K562 treated with DMSO at 1 percent for 24 hours (cell line): ENCODE results near the gene PRR20C. TPM values are rescaled to one million over a fixed set of nuclear protein-coding genes. Genes with fewer than 3 reads are reported as not detected.

Source experiments
- total RNA-seq: library from RNA; unstranded; fragments of 300-600 nt; gene quantifications from 2 replicates; pipeline ENCODE4 v1.2.3, GENCODE V29; 2022; ENCODE audit warnings: low read depth; ENCODE audit not compliant: insufficient read depth

PRR20C gene
- total RNA-seq, result not detected in 2 replicates

GRCh38 chr13:57153761-57154160, at the start of gene PRR20C:
PRR20C (plus strand) TSS chr13:57154061; CDS start chr13:57154448, 387 bp downstream.

GRCh38 chr13:57140235-57140968, 13.5 kb upstream of the PRR20C start, which contains the start of gene PRR20A:
PRR20A (plus strand) TSS chr13:57140918; CDS start chr13:57141305, 387 bp downstream.

DNA sequence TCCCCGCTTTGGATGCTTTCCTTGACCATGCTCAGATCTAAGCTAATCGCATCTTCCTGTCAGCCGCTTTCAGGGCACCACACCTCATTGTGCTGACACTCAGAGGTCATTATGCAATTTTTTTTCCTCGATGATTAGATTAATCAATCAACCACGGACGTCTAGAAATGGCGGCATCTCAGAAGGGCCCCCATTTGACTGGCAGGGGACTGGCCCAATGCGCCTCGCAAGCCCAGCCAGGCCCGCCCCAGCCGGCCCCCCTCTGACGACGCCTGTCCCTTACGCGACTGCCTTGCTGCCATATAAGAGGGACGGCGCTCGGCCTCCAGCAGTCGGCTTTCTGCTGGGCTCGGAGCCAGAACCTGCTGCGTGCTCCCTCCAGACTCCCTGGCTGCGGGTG, 6.7 kb upstream of the PRR20C start, which contains the start of gene PRR20B:
Gene PRR20B (plus strand): TSS at position 301 of the 400 bp plus-strand sequence. CDS start 387 bp downstream, outside the sequence.

DNA sequence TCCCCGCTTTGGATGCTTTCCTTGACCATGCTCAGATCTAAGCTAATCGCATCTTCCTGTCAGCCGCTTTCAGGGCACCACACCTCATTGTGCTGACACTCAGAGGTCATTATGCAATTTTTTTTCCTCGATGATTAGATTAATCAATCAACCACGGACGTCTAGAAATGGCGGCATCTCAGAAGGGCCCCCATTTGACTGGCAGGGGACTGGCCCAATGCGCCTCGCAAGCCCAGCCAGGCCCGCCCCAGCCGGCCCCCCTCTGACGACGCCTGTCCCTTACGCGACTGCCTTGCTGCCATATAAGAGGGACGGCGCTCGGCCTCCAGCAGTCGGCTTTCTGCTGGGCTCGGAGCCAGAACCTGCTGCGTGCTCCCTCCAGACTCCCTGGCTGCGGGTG, 6.5 kb downstream of the PRR20C start, which contains the start of gene PRR20D:
Gene PRR20D (plus strand): TSS at position 301 of the 400 bp plus-strand sequence. CDS start 387 bp downstream, outside the sequence.

DNA sequence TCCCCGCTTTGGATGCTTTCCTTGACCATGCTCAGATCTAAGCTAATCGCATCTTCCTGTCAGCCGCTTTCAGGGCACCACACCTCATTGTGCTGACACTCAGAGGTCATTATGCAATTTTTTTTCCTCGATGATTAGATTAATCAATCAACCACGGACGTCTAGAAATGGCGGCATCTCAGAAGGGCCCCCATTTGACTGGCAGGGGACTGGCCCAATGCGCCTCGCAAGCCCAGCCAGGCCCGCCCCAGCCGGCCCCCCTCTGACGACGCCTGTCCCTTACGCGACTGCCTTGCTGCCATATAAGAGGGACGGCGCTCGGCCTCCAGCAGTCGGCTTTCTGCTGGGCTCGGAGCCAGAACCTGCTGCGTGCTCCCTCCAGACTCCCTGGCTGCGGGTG, 13.0 kb downstream of the PRR20C start, which contains the start of gene PRR20E:
Gene PRR20E (plus strand): TSS at position 301 of the 400 bp plus-strand sequence. CDS start 387 bp downstream, outside the sequence.

Other genes starting within 250 kb of the PRR20C start
- not detected in 2 replicates for gene PRR20A, start 13.1 kb upstream of the PRR20C start, total RNA-seq
- not detected in 2 replicates for gene PRR20B, start 6.6 kb upstream of the PRR20C start, total RNA-seq
- not detected in 2 replicates for gene PRR20D, start 6.6 kb downstream of the PRR20C start, total RNA-seq
- gene PRR20E, start 13.1 kb downstream of the PRR20C start, total RNA-seq, result not detected in 2 replicates